ENCODE measurements around the gene UTP14C. TPM values are rescaled to one million over a fixed set of nuclear protein-coding genes. Genes with fewer than 3 reads are reported as not detected.

The UTP14C gene
- total RNA-seq, 2 donors from 2014 or later = 20.7 to 22.0 TPM

DNA sequence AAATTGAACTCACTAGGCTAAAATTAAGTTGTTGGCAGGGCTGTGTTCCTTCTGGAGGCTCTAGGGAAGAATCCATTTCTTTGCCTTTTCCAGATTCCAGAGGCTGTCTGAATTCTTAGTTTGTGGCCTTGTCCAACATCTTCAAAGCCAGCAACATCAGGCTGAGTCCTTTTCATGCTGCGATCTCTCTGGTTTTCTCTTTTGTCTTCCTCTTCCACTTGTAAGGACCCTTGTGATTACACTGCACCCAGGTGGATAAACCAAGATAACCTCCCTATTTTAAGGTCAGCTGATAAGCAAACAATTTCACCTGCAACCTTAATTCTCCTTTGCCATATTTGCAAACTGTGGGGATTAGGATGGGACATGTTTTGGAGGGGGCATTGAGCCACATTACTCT is 11.5 kb downstream of the UTP14C start:
- H3K4me3 Mint-ChIP-seq = no peak overlapping the region
- TF ChIP-seq, protein P1, sequence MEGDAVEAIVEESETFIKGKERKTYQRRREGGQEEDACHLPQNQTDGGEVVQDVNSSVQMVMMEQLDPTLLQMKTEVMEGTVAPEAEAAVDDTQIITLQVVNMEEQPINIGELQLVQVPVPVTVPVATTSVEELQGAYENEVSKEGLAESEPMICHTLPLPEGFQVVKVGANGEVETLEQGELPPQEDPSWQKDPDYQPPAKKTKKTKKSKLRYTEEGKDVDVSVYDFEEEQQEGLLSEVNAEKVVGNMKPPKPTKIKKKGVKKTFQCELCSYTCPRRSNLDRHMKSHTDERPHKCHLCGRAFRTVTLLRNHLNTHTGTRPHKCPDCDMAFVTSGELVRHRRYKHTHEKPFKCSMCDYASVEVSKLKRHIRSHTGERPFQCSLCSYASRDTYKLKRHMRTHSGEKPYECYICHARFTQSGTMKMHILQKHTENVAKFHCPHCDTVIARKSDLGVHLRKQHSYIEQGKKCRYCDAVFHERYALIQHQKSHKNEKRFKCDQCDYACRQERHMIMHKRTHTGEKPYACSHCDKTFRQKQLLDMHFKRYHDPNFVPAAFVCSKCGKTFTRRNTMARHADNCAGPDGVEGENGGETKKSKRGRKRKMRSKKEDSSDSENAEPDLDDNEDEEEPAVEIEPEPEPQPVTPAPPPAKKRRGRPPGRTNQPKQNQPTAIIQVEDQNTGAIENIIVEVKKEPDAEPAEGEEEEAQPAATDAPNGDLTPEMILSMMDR (conservative IDR thresholded peaks at IDR 0.05) = no peak
- no peaks in the 10 kb centered on the region for H3K9me3 Mint-ChIP-seq
- H3K4me1 Mint-ChIP-seq = peaks cover 8% of the 10 kb centered on the region
- Histone ChIP-seq H3K27ac (ENCODE audit: low read depth, low read length) (no peak overlapping the region), H3K4me3 (ENCODE audit: low read length) (no peak overlapping the region), H3K9me3 (ENCODE audit: control insufficient read depth, low read length) (peaks cover under 1% of the 10 kb centered on the region), H3K27me3 (ENCODE audit: control insufficient read depth, insufficient read depth, low read length, poor library complexity, severe bottlenecking) (no peaks in the 10 kb centered on the region), H3K36me3 (ENCODE audit: control insufficient read depth, insufficient read depth, low read length) (peaks cover 2% of the 10 kb centered on the region), H3K4me1 (ENCODE audit: control insufficient read depth, insufficient read depth, low read length) (peaks cover 7% of the 10 kb centered on the region), H3K9ac (ENCODE audit: extremely low read depth, low read length, poor library complexity, severe bottlenecking) (no peak overlapping the region)
- 64% methylated on average over 1 of the region's 1 CpG; no CpG with 5 or more reads in 1 of the 2 experiments for WGBS, 2 experiments (ENCODE audit: insufficient coverage in 1 of 2, insufficient read length in 1 of 2)
- DNase-seq = no peak
- H3K27ac Mint-ChIP-seq = no peak overlapping the region
- H3K36me3 Mint-ChIP-seq (ENCODE audit: low read depth) = peaks cover 5% of the 10 kb centered on the region
- no peaks in the 10 kb centered on the region for H3K27me3 Mint-ChIP-seq (ENCODE audit: insufficient read depth)

DNA sequence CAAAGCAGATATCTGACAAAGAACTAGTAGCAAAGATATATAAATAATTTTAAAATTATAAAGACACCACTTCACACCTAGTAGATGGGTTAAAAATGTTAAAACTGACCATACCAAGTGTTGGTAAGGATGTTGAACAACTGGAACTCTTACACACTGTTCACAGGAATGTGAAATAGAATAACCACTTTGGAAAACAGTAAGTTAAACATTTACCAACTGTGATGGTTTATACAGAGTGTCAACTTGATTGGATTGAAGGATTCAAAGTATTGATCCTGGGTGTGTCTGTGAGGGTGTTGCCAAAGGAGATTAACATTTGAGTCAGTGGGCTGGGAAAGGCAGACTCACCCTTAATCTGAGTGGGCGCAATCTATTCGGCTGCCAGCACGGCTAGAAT is 19.2 kb downstream of the UTP14C start:
- Histone ChIP-seq H3K4me1 (ENCODE audit: control insufficient read depth, insufficient read depth, low read length) (no peaks in the 10 kb centered on the region), H3K27ac (ENCODE audit: low read depth, low read length) (no peak overlapping the region), H3K4me3 (ENCODE audit: low read length) (no peak overlapping the region), H3K27me3 (ENCODE audit: control insufficient read depth, insufficient read depth, low read length, poor library complexity, severe bottlenecking) (no peaks in the 10 kb centered on the region), H3K9me3 (ENCODE audit: control insufficient read depth, low read length) (no peaks in the 10 kb centered on the region), H3K9ac (ENCODE audit: extremely low read depth, low read length, poor library complexity, severe bottlenecking) (no peak overlapping the region), H3K36me3 (ENCODE audit: control insufficient read depth, insufficient read depth, low read length) (no peaks in the 10 kb centered on the region)
- DNase-seq = no peak
- H3K9me3 Mint-ChIP-seq = no peaks in the 10 kb centered on the region
- no peak overlapping the region for H3K27ac Mint-ChIP-seq
- H3K4me1 Mint-ChIP-seq = no peaks in the 10 kb centered on the region
- no peaks in the 10 kb centered on the region for H3K27me3 Mint-ChIP-seq (ENCODE audit: insufficient read depth)
- TF ChIP-seq, protein P1 (conservative IDR thresholded peaks at IDR 0.05) = no peak
- WGBS, 2 experiments (ENCODE audit: insufficient coverage in 1 of 2, insufficient read length in 1 of 2) = 92 to 98% methylated on average over 3 of the region's 3 CpGs
- no peaks in the 10 kb centered on the region for H3K36me3 Mint-ChIP-seq (ENCODE audit: low read depth)
- H3K4me3 Mint-ChIP-seq = no peak overlapping the region

DNA sequence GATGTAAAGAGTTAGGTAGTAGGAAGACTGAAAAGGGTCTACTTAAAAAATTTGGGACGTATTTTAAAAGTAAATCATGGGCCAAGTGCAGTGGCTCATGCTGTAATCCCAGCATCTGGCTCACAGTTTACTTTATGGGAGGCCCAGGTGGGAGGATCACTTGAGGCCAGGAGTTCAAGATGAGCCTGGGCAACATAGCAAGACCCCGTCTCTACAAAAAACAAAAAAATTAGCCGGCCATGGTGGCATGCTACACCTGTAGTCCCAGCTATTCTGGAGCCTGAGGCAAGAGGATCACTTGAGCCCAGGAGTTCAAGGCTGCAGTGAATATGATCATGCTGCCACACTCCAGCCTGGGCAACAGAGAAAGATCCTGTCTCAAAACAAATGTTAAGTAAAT is 23.0 kb downstream of the UTP14C start:
- no peaks in the 10 kb centered on the region for H3K27me3 Mint-ChIP-seq (ENCODE audit: insufficient read depth)
- H3K27ac Mint-ChIP-seq = no peak overlapping the region
- H3K9me3 Mint-ChIP-seq = no peaks in the 10 kb centered on the region
- no peaks in the 10 kb centered on the region for H3K36me3 ChIP-seq (ENCODE audit: control insufficient read depth, insufficient read depth, low read length)
- no peaks in the 10 kb centered on the region for H3K36me3 Mint-ChIP-seq (ENCODE audit: low read depth)
- no peaks in the 10 kb centered on the region for H3K27me3 ChIP-seq (ENCODE audit: control insufficient read depth, insufficient read depth, low read length, poor library complexity, severe bottlenecking)
- no peaks in the 10 kb centered on the region for H3K4me1 ChIP-seq (ENCODE audit: control insufficient read depth, insufficient read depth, low read length)
- no peak overlapping the region for H3K9ac ChIP-seq (ENCODE audit: extremely low read depth, low read length, poor library complexity, severe bottlenecking)
- no peak overlapping the region for H3K4me3 ChIP-seq (ENCODE audit: low read length)
- H3K4me1 Mint-ChIP-seq = peaks cover 14% of the 10 kb centered on the region
- no peak for DNase-seq
- no peak overlapping the region for H3K4me3 Mint-ChIP-seq
- no peaks in the 10 kb centered on the region for H3K9me3 ChIP-seq (ENCODE audit: control insufficient read depth, low read length)
- no peak overlapping the region for H3K27ac ChIP-seq (ENCODE audit: low read depth, low read length)
- TF ChIP-seq, protein P1 (conservative IDR thresholded peaks at IDR 0.05) = no peak
- WGBS, 2 experiments (ENCODE audit: insufficient coverage in 1 of 2, insufficient read length in 1 of 2) = 89% methylated on average over 3 of the region's 3 CpGs
